Loucy (cell line): Measurements from ENCODE around the gene GALNT10.
A peak's percentile ranks its signal among the peaks of the same experiment; 100 is the strongest.

Experiments used
- H2AFZ ChIP-seq: fragments of 200-600 bp; sonication (generic); 2 replicates; pipeline ENCODE4 v1.6.0; 2016; ENCODE audit warnings: antibody characterized with exemption, mild to moderate bottlenecking, low read length, moderate library complexity
- H3F3A ChIP-seq: fragments of 200-600 bp; 2 replicates; pipeline ENCODE4 v1.6.0; 2016; ENCODE audit warnings: antibody characterized with exemption, low read depth, mild to moderate bottlenecking
- H3K27me3 ChIP-seq: fragments of 200-600 bp; sonication (generic); 2 replicates; pipeline ENCODE4 v1.6.1; 2014; ENCODE audit warnings: low read length, mild to moderate bottlenecking; ENCODE audit not compliant: insufficient read depth, poor library complexity, severe bottlenecking
- H3K36me3 ChIP-seq: fragments of 200-600 bp; sonication (generic); 2 replicates; pipeline ENCODE4 v1.6.1; 2016; ENCODE audit warnings: low read length; ENCODE audit not compliant: insufficient read depth
- H3K4me1 ChIP-seq: fragments of 200-600 bp; sonication (generic); 2 replicates; pipeline ENCODE4 v1.5.1; 2014; ENCODE audit warnings: low read length, mild to moderate bottlenecking; ENCODE audit not compliant: insufficient read depth, poor library complexity, severe bottlenecking
- H3K4me2 ChIP-seq: fragments of 200-600 bp; sonication (generic); 2 replicates; pipeline ENCODE4 v1.6.0; 2014; ENCODE audit warnings: antibody characterized with exemption, low read length, low read depth, mild to moderate bottlenecking; ENCODE audit not compliant: poor library complexity, severe bottlenecking
- H3K4me3 ChIP-seq: fragments of 200-600 bp; sonication (generic); 2 replicates; pipeline ENCODE4 v1.5.1; 2014; ENCODE audit warnings: low read length, mild to moderate bottlenecking, mixed read lengths; ENCODE audit not compliant: poor library complexity, severe bottlenecking
- H3K79me2 ChIP-seq: fragments of 200-600 bp; sonication (generic); 2 replicates; pipeline ENCODE4 v1.6.1; 2014; ENCODE audit warnings: low read length; ENCODE audit not compliant: insufficient read depth
- H3K9ac ChIP-seq: fragments of 200-600 bp; sonication (generic); 2 replicates; pipeline ENCODE4 v1.6.0; 2014; ENCODE audit warnings: mild to moderate bottlenecking, low read depth, low read length, moderate library complexity; ENCODE audit not compliant: poor library complexity, severe bottlenecking
- H3K9me2 ChIP-seq: fragments of 200-600 bp; sonication (generic); replicated peaks from 2 replicates; pipeline ENCODE4 v1.6.1; 2016; ENCODE audit warnings: low read depth, low read length, mixed read lengths
- H3K9me3 ChIP-seq: fragments of 200-600 bp; sonication (generic); 2 replicates; pipeline ENCODE4 v1.6.1; 2014; ENCODE audit warnings: mild to moderate bottlenecking, antibody characterized with exemption, low read length, low read depth; ENCODE audit not compliant: insufficient read depth
- H4K20me1 ChIP-seq: fragments of 200-600 bp; sonication (generic); 2 replicates; pipeline ENCODE4 v1.6.0; 2014; ENCODE audit warnings: antibody characterized with exemption, low read length, mild to moderate bottlenecking; ENCODE audit not compliant: insufficient read depth, poor library complexity, severe bottlenecking
- EZH2phosphoT487 ChIP-seq: fragments of 200-600 bp; IDR thresholded peaks from 2 replicates; pipeline ENCODE4 v1.6.1; 2018; ENCODE audit warnings: antibody characterized with exemption, mild to moderate bottlenecking, moderate library complexity, borderline replicate concordance
- TF ChIP-seq, protein P1 (sequence below): fragments of 200-600 bp; sonication (generic); conservative IDR thresholded peaks from 2 replicates; pipeline ENCODE4 v1.5.1; 2014; ENCODE audit warnings: mild to moderate bottlenecking, antibody characterized with exemption, low read length

Gene GALNT10

GRCh38 chr5:154405078-154405792, 214.7 kb downstream of the GALNT10 start:
- Histone ChIP-seq H2AFZ (no peak overlapping the region), H3K4me3 (no peak overlapping the region)

DNA sequence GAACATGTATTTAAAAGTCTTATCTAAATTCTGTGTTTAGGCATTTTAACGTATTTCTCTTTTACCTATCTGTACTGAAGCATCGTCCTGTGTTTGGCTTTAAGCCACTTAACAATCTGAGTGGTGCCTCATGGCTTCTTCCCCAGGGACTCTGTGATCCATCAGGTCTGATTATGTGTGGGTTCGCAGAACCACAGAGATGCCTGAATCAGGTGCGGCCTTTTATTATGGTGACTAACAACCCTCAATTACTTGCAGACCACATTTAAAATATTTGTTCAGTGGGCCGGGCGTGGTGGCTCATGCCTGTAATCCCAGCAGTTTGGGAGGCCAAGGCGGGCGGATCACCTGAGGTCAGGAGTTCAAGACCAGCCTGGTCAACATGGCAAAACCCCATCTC, 215.7 kb downstream of the GALNT10 start:
- Histone ChIP-seq H3K4me3 (no peak overlapping the region), H3K9me2 (no peaks in the 10 kb centered on the region), H3K36me3 (no peaks in the 10 kb centered on the region), H3K4me1 (no peaks in the 10 kb centered on the region), H3K4me2 (no peak overlapping the region), H3K27me3 (no peaks in the 10 kb centered on the region), H3K9me3 (no peaks in the 10 kb centered on the region), H2AFZ (no peak overlapping the region), H3K79me2 (no peaks in the 10 kb centered on the region), H3K9ac (no peak overlapping the region), H3F3A (no peaks in the 10 kb centered on the region), H4K20me1 (no peaks in the 10 kb centered on the region)
- TF ChIP-seq, protein P1, sequence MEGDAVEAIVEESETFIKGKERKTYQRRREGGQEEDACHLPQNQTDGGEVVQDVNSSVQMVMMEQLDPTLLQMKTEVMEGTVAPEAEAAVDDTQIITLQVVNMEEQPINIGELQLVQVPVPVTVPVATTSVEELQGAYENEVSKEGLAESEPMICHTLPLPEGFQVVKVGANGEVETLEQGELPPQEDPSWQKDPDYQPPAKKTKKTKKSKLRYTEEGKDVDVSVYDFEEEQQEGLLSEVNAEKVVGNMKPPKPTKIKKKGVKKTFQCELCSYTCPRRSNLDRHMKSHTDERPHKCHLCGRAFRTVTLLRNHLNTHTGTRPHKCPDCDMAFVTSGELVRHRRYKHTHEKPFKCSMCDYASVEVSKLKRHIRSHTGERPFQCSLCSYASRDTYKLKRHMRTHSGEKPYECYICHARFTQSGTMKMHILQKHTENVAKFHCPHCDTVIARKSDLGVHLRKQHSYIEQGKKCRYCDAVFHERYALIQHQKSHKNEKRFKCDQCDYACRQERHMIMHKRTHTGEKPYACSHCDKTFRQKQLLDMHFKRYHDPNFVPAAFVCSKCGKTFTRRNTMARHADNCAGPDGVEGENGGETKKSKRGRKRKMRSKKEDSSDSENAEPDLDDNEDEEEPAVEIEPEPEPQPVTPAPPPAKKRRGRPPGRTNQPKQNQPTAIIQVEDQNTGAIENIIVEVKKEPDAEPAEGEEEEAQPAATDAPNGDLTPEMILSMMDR: no peak
- TF ChIP-seq EZH2phosphoT487: no peak

More at GRCh38 chr5:154405078-154405792, 214.7 kb downstream of the GALNT10 start:
- Histone ChIP-seq H3K27me3 (no peaks in the 10 kb centered on the region), H3K9ac (no peak overlapping the region), H3F3A (no peaks in the 10 kb centered on the region), H4K20me1 (no peaks in the 10 kb centered on the region), H3K9me3 (no peaks in the 10 kb centered on the region), H3K4me2 (no peak overlapping the region), H3K9me2 (no peaks in the 10 kb centered on the region), H3K79me2 (no peaks in the 10 kb centered on the region), H3K4me1 (no peaks in the 10 kb centered on the region), H3K36me3 (no peaks in the 10 kb centered on the region)
- TF ChIP-seq, protein P1: peak; percentile 49
- TF ChIP-seq EZH2phosphoT487: no peak

DNA sequence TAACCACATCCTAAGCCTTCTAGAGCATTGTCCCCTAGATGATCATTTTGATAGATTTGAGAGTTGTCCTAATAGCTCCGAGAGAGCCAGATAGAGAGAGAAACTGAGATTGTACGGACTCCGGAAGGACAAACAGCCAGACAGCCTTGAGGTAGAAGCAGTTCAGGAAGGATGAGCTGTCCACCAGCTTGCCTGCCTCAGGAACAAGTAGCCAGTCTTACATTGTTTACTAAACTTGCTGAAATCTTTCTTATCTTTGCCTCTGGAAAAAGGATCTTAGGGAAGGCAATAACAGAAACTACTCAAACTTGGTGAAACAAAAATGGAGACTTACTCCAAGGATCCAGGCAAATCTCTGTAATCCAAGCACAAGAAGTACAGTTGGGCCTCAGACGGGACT, 216.3 kb downstream of the GALNT10 start:
- Histone ChIP-seq H3K9ac (no peak overlapping the region), H3K4me3 (no peak overlapping the region), H3K9me2 (no peaks in the 10 kb centered on the region), H3K79me2 (no peaks in the 10 kb centered on the region), H3K4me1 (no peaks in the 10 kb centered on the region), H3K4me2 (no peak overlapping the region), H4K20me1 (no peaks in the 10 kb centered on the region), H2AFZ (no peak overlapping the region), H3F3A (no peaks in the 10 kb centered on the region), H3K27me3 (no peaks in the 10 kb centered on the region), H3K9me3 (no peaks in the 10 kb centered on the region), H3K36me3 (no peaks in the 10 kb centered on the region)
- TF ChIP-seq, protein P1: no peak
- TF ChIP-seq EZH2phosphoT487: no peak
